Neuron (in vitro differentiated cells): ENCODE measurements around the gene SHISA7.
"Not testable (repeated sequence)": the region's sequence is repeated elsewhere in the genome, so short reads cannot be mapped to it uniquely, and the experiment has no call there.

Experiments
- H2AFZ ChIP-seq: one replicate; pipeline ENCODE4 v1.6.1; 2013; ENCODE audit warnings: low read depth, mild to moderate bottlenecking, inconsistent platforms, low read length, moderate library complexity
- H3K27me3 ChIP-seq: one replicate; pipeline ENCODE4 v1.6.1; 2013; ENCODE audit warnings: low read length; ENCODE audit not compliant: insufficient read depth
- H3K36me3 ChIP-seq: one replicate; pipeline ENCODE4 v1.6.1; 2013; ENCODE audit warnings: low read length; ENCODE audit not compliant: insufficient read depth
- H3K4me1 ChIP-seq: one replicate; pipeline ENCODE4 v1.6.1; 2013; ENCODE audit warnings: low read length; ENCODE audit not compliant: insufficient read depth
- H3K4me3 ChIP-seq: 2 replicates; pipeline ENCODE4 v1.5.1; 2013; ENCODE audit warnings: mild to moderate bottlenecking, low read length, moderate library complexity
- H3K9me3 ChIP-seq: one replicate; pipeline ENCODE4 v1.6.1; 2013; ENCODE audit warnings: low read length

SHISA7 gene

GRCh38 chr19:55423225-55424005, 19.7 kb downstream of the SHISA7 start:
- Histone ChIP-seq H3K4me3 (no peak overlapping the region), H3K4me1 (no peaks in the 10 kb centered on the region), H3K36me3 (no peaks in the 10 kb centered on the region), H2AFZ (no peak overlapping the region), H3K27me3 (no peaks in the 10 kb centered on the region), H3K9me3 (peaks cover 4% of the 10 kb centered on the region)

GRCh38 chr19:55421281-55421680, 21.8 kb downstream of the SHISA7 start:
- H2AFZ ChIP-seq, H3K4me1 ChIP-seq: not testable (repeated sequence)

GRCh38 chr19:55419624-55420236, 23.4 kb downstream of the SHISA7 start:
- Histone ChIP-seq H2AFZ (no peak overlapping the region), H3K36me3 (no peaks in the 10 kb centered on the region), H3K4me1 (peaks cover 3% of the 10 kb centered on the region), H3K4me3 (no peak overlapping the region), H3K9me3 (peaks cover 4% of the 10 kb centered on the region), H3K27me3 (no peaks in the 10 kb centered on the region)

More at GRCh38 chr19:55421281-55421680, 21.8 kb downstream of the SHISA7 start:
- H3K9me3 ChIP-seq, H3K36me3 ChIP-seq, H3K4me3 ChIP-seq, H3K27me3 ChIP-seq: not testable (repeated sequence)

GRCh38 chr19:55419103-55419502, 24.0 kb downstream of the SHISA7 start:
- Histone ChIP-seq H3K36me3 (no peaks in the 10 kb centered on the region), H3K4me1 (peaks cover 3% of the 10 kb centered on the region), H2AFZ (no peak overlapping the region), H3K4me3 (no peak overlapping the region), H3K9me3 (peaks cover 4% of the 10 kb centered on the region), H3K27me3 (no peaks in the 10 kb centered on the region)

DNA sequence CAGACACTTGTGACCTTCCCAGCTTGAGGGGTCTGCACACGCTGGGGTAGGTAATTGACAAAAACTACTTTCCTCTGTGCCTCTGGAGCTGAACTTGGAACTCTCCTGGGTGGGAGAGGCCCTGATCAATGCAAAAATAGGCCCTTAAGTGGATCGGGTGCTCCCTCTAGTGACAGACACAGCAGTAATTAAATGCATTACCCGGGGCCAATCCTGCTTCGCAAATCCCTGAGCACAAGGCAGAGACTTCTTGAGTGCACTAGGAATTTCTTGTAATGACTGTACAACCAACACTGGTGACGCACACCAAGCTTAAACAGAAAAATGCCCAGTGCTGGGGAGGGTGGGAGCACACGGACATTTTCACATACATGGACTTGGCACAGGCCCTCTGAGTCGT, 24.9 kb downstream of the SHISA7 start:
- Histone ChIP-seq H3K4me3 (no peak overlapping the region), H3K27me3 (no peaks in the 10 kb centered on the region), H3K4me1 (peaks cover 3% of the 10 kb centered on the region), H3K36me3 (no peaks in the 10 kb centered on the region), H3K9me3 (peaks cover 4% of the 10 kb centered on the region), H2AFZ (no peak overlapping the region)

DNA sequence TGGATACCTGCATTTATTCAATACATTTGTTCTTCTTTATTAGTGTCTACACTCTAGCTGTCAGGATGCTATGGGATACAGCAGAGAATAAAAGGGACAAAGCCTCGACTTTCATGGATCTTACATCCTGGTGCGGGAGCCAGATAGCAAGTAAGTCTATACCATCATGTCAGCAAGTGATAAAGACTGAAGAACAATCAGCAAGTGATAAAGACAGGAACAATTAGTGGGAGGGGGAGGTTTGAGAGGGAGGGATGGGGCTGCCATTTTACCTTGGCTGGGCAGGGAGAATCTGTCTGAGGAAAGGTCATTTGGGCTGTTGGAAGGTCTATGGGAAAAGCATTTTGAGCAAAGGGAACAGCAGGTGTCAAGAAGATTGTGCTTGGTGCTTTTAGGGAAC, 32.9 kb downstream of the SHISA7 start:
- Histone ChIP-seq H3K4me1 (peaks cover 20% of the 10 kb centered on the region), H3K9me3 (no peaks in the 10 kb centered on the region), H2AFZ (no peak overlapping the region), H3K27me3 (no peaks in the 10 kb centered on the region), H3K4me3 (no peak overlapping the region), H3K36me3 (peaks cover 16% of the 10 kb centered on the region)

- H3K4me1 ChIP-seq = peaks cover 20% of the 10 kb centered on the region
- H2AFZ ChIP-seq, H3K27me3 ChIP-seq, H3K4me3 ChIP-seq, H3K9me3 ChIP-seq: not testable (repeated sequence)
- peaks cover 22% of the 10 kb centered on the region for H3K36me3 ChIP-seq
Observed at GRCh38 chr19:55409179-55409578, 33.9 kb downstream of the SHISA7 start.

- no peaks in the 10 kb centered on the region for H3K27me3 ChIP-seq
- H2AFZ ChIP-seq = no peak overlapping the region
- no peaks in the 10 kb centered on the region for H3K9me3 ChIP-seq
- H3K36me3 ChIP-seq = peaks cover 26% of the 10 kb centered on the region
- H3K4me3 ChIP-seq = peak overlapping the region; percentile 28
- peaks cover 20% of the 10 kb centered on the region for H3K4me1 ChIP-seq
Observed at GRCh38 chr19:55408533-55408872, 34.6 kb downstream of the SHISA7 start.

DNA sequence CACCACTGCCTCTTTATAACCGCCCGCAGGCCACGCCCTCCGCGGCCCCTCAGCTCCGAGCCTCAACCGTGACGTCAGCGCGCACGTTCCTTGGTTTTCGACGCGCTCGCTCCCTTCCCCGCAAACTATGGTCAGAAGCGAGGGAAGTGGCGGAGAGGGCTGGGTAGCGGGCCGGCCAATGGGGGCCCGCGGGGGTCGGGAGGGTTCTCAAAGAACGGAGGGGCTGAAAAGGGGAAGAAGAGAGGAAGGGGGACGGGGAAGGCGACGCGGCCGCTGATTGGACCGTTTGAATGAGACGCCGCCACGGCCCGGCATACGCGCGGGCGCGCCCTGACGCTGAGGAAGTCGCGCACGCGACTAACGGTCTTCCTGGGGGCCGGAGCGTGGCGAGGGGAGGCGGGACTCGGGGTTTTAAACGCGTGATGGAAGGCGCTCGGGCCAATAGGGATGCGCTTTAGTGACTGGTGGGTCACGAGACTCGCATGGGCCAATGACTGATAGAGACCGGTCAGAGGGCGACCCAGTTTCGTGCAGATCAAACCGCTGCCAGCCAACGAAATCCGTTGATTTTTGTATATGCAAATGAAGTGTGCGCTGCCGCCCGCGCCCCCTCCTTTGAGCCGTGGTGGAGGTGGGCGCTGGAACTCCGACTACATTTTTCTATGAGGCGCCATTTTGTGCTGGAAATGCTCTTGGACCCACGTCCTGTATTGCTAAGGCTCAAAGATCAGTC, 35.1 kb downstream of the SHISA7 start:
- peaks cover 20% of the 10 kb centered on the region for H3K4me1 ChIP-seq
- H3K9me3 ChIP-seq = no peaks in the 10 kb centered on the region
- H3K27me3 ChIP-seq = no peaks in the 10 kb centered on the region
- H2AFZ ChIP-seq = no peak overlapping the region
- H3K4me3 ChIP-seq = peak overlapping the region; percentile 60
- peaks cover 31% of the 10 kb centered on the region for H3K36me3 ChIP-seq

- not testable (repeated sequence) for H3K27me3 ChIP-seq, H3K9me3 ChIP-seq, H2AFZ ChIP-seq
- H3K36me3 ChIP-seq = peaks cover 36% of the 10 kb centered on the region
- H3K4me3 ChIP-seq = peak within 1 kb of the TSS; percentile 60
- H3K4me1 ChIP-seq = peaks cover 20% of the 10 kb centered on the region
Observed at GRCh38 chr19:55407550-55407799, 35.6 kb downstream of the SHISA7 start, which contains the start of gene UBE2S. Gene UBE2S, minus strand, starts transcription at chr19:55407788. Its CDS starts 199 bp downstream, at chr19:55407589.

GRCh38 chr19:55406826-55407549, 36.1 kb downstream of the SHISA7 start:
- peak overlapping the region; percentile 60 for H3K4me3 ChIP-seq
- peaks cover 20% of the 10 kb centered on the region for H3K4me1 ChIP-seq
- peaks cover 41% of the 10 kb centered on the region for H3K36me3 ChIP-seq
- H3K9me3 ChIP-seq = no peaks in the 10 kb centered on the region
- H2AFZ ChIP-seq = no peak overlapping the region
- H3K27me3 ChIP-seq = no peaks in the 10 kb centered on the region

GRCh38 chr19:55406091-55406825, 36.8 kb downstream of the SHISA7 start:
- no peaks in the 10 kb centered on the region for H3K27me3 ChIP-seq
- peaks cover 20% of the 10 kb centered on the region for H3K4me1 ChIP-seq
- no peaks in the 10 kb centered on the region for H3K9me3 ChIP-seq
- H2AFZ ChIP-seq = no peak overlapping the region
- peaks cover 46% of the 10 kb centered on the region for H3K36me3 ChIP-seq
- peak overlapping the region; percentile 60 for H3K4me3 ChIP-seq
